ENCODE data around the gene STK25.

STK25 gene

GRCh38 chr2:241508240-241509154 lies at the start of gene STK25:
Gene STK25 (minus strand): TSS chr2:241508584. CDS start chr2:241508035, 549 bp downstream.
- H3K4me3 ChIP-seq (ENCODE audit: low read depth, low read length): peak within 1 kb of the TSS; percentile 62
- peak; percentile 91 for DNase-seq (ENCODE audit: low read depth)
- no peak for TF ChIP-seq CTCF (IDR thresholded peaks at IDR 0.05; ENCODE audit: control insufficient read depth, extremely low read depth, insufficient read depth)

GRCh38 chr2:241556746-241557145 lies 48.4 kb upstream of the STK25 start:
- H3K4me3 ChIP-seq (ENCODE audit: low read depth, low read length): no peak overlapping the region
- no peak for DNase-seq (ENCODE audit: low read depth)
- TF ChIP-seq CTCF (IDR thresholded peaks at IDR 0.05; ENCODE audit: control insufficient read depth, extremely low read depth, insufficient read depth): no peak

- DNase-seq (ENCODE audit: low read depth): no peak
- no peak overlapping the region for H3K4me3 ChIP-seq (ENCODE audit: low read depth, low read length)
- no peak for TF ChIP-seq CTCF (IDR thresholded peaks at IDR 0.05; ENCODE audit: control insufficient read depth, extremely low read depth, insufficient read depth)
Observed at GRCh38 chr2:241555711-241556110, 47.3 kb upstream of the STK25 start.

GRCh38 chr2:241554610-241555322 lies 46.4 kb upstream of the STK25 start:
- TF ChIP-seq CTCF (IDR thresholded peaks at IDR 0.05; ENCODE audit: control insufficient read depth, extremely low read depth, insufficient read depth): no peak
- DNase-seq (ENCODE audit: low read depth): no peak
- no peak overlapping the region for H3K4me3 ChIP-seq (ENCODE audit: low read depth, low read length)

- no peak for DNase-seq (ENCODE audit: low read depth)
- TF ChIP-seq CTCF (IDR thresholded peaks at IDR 0.05; ENCODE audit: control insufficient read depth, extremely low read depth, insufficient read depth): no peak
- no peak overlapping the region for H3K4me3 ChIP-seq (ENCODE audit: low read depth, low read length)
Observed at GRCh38 chr2:241553981-241554380, 45.6 kb upstream of the STK25 start.

GRCh38 chr2:241553512-241553830 lies 45.1 kb upstream of the STK25 start:
- no peak for DNase-seq (ENCODE audit: low read depth)
- no peak for TF ChIP-seq CTCF (IDR thresholded peaks at IDR 0.05; ENCODE audit: control insufficient read depth, extremely low read depth, insufficient read depth)

More at GRCh38 chr2:241553512-241553830, 45.1 kb upstream of the STK25 start:
- no peak overlapping the region for H3K4me3 ChIP-seq (ENCODE audit: low read depth, low read length)

All from LNCaP clone FGC (cell line).